Neuronal stem cell (in vitro differentiated cells): ENCODE measurements around the gene SIVA1.

Experiments
- DNase-seq: peaks from one replicate; pipeline ENCODE4 v3.0.0-alpha.2; 2013; ENCODE audit warnings: low spot score
- H2AFZ ChIP-seq: one replicate; pipeline ENCODE4 v1.6.1; 2013; ENCODE audit warnings: mild to moderate bottlenecking, low read length, inconsistent platforms
- H2AK5ac ChIP-seq: 2 replicates; pipeline ENCODE4 v1.6.1; 2013; ENCODE audit warnings: low read depth, mild to moderate bottlenecking, inconsistent platforms, low read length, moderate library complexity, mixed read lengths
- H2BK120ac ChIP-seq: 2 replicates; pipeline ENCODE4 v1.6.1; 2013; ENCODE audit warnings: low read depth, mild to moderate bottlenecking, inconsistent platforms, low read length, moderate library complexity, mixed read lengths
- H2BK12ac ChIP-seq: one replicate; pipeline ENCODE4 v1.6.1; 2013; ENCODE audit warnings: low read length, inconsistent platforms
- H2BK15ac ChIP-seq: 2 replicates; pipeline ENCODE4 v1.6.1; 2013; ENCODE audit warnings: mild to moderate bottlenecking, low read length, inconsistent platforms, mixed read lengths
- H2BK5ac ChIP-seq: one replicate; pipeline ENCODE4 v1.6.1; 2013; ENCODE audit warnings: inconsistent platforms, mild to moderate bottlenecking, low read length, moderate library complexity
- H3K14ac ChIP-seq: one replicate; pipeline ENCODE4 v1.6.1; 2013; ENCODE audit warnings: low read length, inconsistent platforms
- H3K18ac ChIP-seq: 2 replicates; pipeline ENCODE4 v1.6.1; 2013; ENCODE audit warnings: low read length, inconsistent platforms
- H3K23ac ChIP-seq: 2 replicates; pipeline ENCODE4 v1.6.1; 2013; ENCODE audit warnings: low read depth, mild to moderate bottlenecking, mixed read lengths, low read length, inconsistent platforms; ENCODE audit not compliant: poor library complexity
- H3K27ac ChIP-seq: replicated peaks from 3 replicates; pipeline ENCODE4 v1.5.1; 2013; ENCODE audit warnings: low read length, inconsistent platforms
- H3K27me3 ChIP-seq, 3 experiments: 2 replicates each; pipeline ENCODE4 v1.6.1; 2013; ENCODE audit warnings: low read length in 3 of 3, mild to moderate bottlenecking in 2 of 3, inconsistent platforms in 1 of 3, low read depth in 1 of 3, mixed read lengths in 1 of 3, moderate library complexity in 1 of 3; ENCODE audit not compliant: control insufficient read depth in 3 of 3, insufficient read depth in 3 of 3
- H3K36me3 ChIP-seq, 2 donors: replicated peaks in 1 of 2; 2 replicates each; pipeline ENCODE4 v1.6.1; 2013; ENCODE audit warnings: low read length in 2 of 2; ENCODE audit not compliant: control insufficient read depth in 2 of 2, insufficient read depth in 2 of 2
- H3K4ac ChIP-seq: 2 replicates; pipeline ENCODE4 v1.6.1; 2013; ENCODE audit warnings: inconsistent platforms, mild to moderate bottlenecking, low read length, moderate library complexity
- H3K4me1 ChIP-seq, 2 donors: 1 replicate in 1 of 2; 2 replicates in 1 of 2; pipeline ENCODE4 v1.6.1; 2013; ENCODE audit warnings: low read length in 2 of 2, low read depth in 1 of 2; ENCODE audit not compliant: control insufficient read depth in 2 of 2, insufficient read depth in 1 of 2
- H3K4me2 ChIP-seq: one replicate; pipeline ENCODE4 v1.6.1; 2013; ENCODE audit warnings: mild to moderate bottlenecking, low read length, inconsistent platforms; ENCODE audit not compliant: insufficient read depth, poor library complexity, severe bottlenecking
- H3K4me3 ChIP-seq, 2 donors: 2 replicates each; pipeline ENCODE4 v1.5.1; 2013; ENCODE audit warnings: low read length in 2 of 2, mild to moderate bottlenecking in 2 of 2, inconsistent platforms in 1 of 2, moderate library complexity in 1 of 2
- H3K79me1 ChIP-seq: one replicate; pipeline ENCODE4 v1.6.1; 2013; ENCODE audit warnings: low read depth, mild to moderate bottlenecking, inconsistent platforms, low read length, moderate library complexity
- H3K9ac ChIP-seq: one replicate; pipeline ENCODE4 v1.6.1; 2013; ENCODE audit warnings: mild to moderate bottlenecking, low read depth, low read length, inconsistent platforms; ENCODE audit not compliant: poor library complexity
- H3K9me3 ChIP-seq, 2 donors: replicated peaks in 1 of 2; 2 replicates each; pipeline versions ENCODE3 to v1.6.1; 2013; ENCODE audit warnings: low read length in 2 of 2, mild to moderate bottlenecking in 2 of 2, inconsistent platforms in 1 of 2, low read depth in 1 of 2, mixed read lengths in 1 of 2, moderate library complexity in 1 of 2; ENCODE audit not compliant: control insufficient read depth in 2 of 2, insufficient read depth in 1 of 2
- H4K8ac ChIP-seq: one replicate; pipeline ENCODE4 v1.6.1; 2013; ENCODE audit warnings: low read depth, mild to moderate bottlenecking, inconsistent platforms, low read length, moderate library complexity
- H4K91ac ChIP-seq: one replicate; pipeline ENCODE4 v1.6.1; 2013; ENCODE audit warnings: low read length, low read depth, mild to moderate bottlenecking, inconsistent platforms; ENCODE audit not compliant: poor library complexity
- WGBS, 2 donors: extraction: QIAGEN DNeasy Blood & Tissue Kit; methylation state at CpG; one replicate each; pipeline ENCODE4 v1.1.7; 2013; ENCODE audit warnings: missing lambda C conversion rate in 2 of 2, mixed read lengths in 1 of 2; ENCODE audit not compliant: insufficient read length in 2 of 2, insufficient replicate concordance in 1 of 2; ENCODE audit errors: extremely low coverage in 2 of 2; 5-methylcytosine and 5-hydroxymethylcytosine counted together

Gene SIVA1

DNA sequence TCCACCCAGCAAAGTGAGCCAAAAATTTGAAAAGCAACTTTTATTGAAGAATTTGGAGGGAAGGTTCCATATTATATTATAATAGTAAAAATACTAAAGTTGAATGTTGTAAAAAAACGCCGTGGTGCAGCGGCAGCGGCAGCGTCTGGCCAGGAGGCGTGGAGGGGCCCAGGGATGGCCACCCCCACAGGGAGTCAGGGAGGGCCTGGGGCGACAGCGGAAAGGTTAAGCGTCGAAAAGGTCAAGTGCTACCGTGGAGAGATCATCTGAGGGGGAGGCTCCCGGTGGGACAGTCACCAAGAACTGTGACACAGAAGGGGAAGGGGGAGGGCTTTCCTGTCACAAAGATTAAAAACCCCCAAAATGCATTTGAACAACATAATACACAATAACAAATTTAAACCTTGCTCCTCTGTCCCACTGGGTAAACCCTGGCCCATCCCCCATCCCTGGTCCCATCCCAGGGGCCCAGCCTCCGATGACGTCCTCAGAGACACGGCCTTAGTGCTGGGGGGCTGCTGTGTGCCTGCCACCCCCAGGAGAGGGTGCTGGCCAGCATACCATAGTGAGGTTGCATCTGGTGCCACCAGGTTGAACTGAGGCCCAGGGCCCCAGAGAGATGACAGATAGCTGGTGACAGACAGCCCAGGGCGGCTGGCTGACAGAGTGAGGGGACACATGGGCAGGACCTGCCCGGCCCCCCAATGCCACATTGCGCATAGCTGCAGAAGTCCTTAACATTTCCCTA is 16.6 kb downstream of the SIVA1 start:
- peaks cover 30 to 55% of the 10 kb centered on the region in 2 donors for H3K36me3 ChIP-seq
- H3K4me2 ChIP-seq, result no peak overlapping the region
- H3K14ac ChIP-seq, result no peak overlapping the region
- no peak overlapping the region for H2AFZ ChIP-seq
- H3K18ac ChIP-seq, result no peak overlapping the region
- H3K4me3 ChIP-seq, result no peak overlapping the region
- H4K91ac ChIP-seq, result no peak overlapping the region
- no peak overlapping the region for H2AK5ac ChIP-seq
- no peaks in the 10 kb centered on the region for H3K27me3 ChIP-seq
- peaks cover 10% of the 10 kb centered on the region for H3K79me1 ChIP-seq
- WGBS, 2 donors, result no CpG with 5 or more reads among the region's 18 CpGs
- no peak overlapping the region for H2BK15ac ChIP-seq
- H3K9ac ChIP-seq, result peak overlapping the region; percentile 61
- DNase-seq, result no peak
- H2BK5ac ChIP-seq, result no peak overlapping the region
- no peak overlapping the region for H3K27ac ChIP-seq
- no peak overlapping the region for H4K8ac ChIP-seq
- peak overlapping the region; percentile 26 for H3K23ac ChIP-seq
- H3K4ac ChIP-seq, result no peak overlapping the region
- H2BK120ac ChIP-seq, result no peak overlapping the region
- H3K9me3 ChIP-seq, result peaks cover 13 to 20% of the 10 kb centered on the region in 2 donors
- H2BK12ac ChIP-seq, result no peak overlapping the region
- peaks cover 5 to 13% of the 10 kb centered on the region in 2 donors for H3K4me1 ChIP-seq

DNA sequence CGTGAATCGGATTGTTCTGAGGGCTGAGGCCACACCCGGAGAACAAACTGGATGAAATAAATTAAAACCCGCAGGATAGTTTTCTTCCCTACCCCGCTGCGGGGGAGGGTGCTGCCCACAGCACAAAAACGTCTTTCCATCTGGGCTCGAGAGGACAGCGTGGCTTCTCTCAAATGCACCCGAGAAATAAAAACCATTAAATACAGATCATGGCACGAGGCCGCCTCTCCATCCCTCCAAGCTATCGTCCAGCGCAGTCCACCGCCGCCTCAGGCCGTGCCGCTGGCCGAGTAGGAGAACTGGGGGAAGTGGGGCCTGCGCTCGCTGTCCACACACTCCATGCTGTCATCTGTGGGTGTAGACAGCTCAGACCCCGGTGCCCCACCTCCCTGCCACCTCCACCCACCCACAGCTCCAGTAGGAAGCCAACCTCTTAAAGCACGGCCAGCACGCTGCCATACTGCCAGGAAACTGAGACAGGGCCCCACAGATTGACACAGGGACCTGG is 17.2 kb downstream of the SIVA1 start:
- H3K23ac ChIP-seq, result no peak overlapping the region

GRCh38 chr14:104770851-104771272 is 17.9 kb downstream of the SIVA1 start:
- no peaks in the 10 kb centered on the region for H3K27me3 ChIP-seq

More for the DNA sequence above, 17.2 kb downstream of the SIVA1 start:
- Histone ChIP-seq H3K9me3 (peaks cover 13 to 20% of the 10 kb centered on the region in 2 donors), H3K18ac (no peak overlapping the region), H3K4me1 (peaks cover 5 to 13% of the 10 kb centered on the region in 2 donors), H3K27me3 (no peaks in the 10 kb centered on the region), H2BK12ac (no peak overlapping the region), H3K36me3 (peaks cover 32 to 61% of the 10 kb centered on the region in 2 donors), H2AK5ac (no peak overlapping the region), H3K79me1 (peaks cover 10% of the 10 kb centered on the region), H3K4me2 (no peak overlapping the region), H2BK120ac (no peak overlapping the region), H2BK15ac (no peak overlapping the region), H3K4ac (no peak overlapping the region), H3K14ac (no peak overlapping the region), H4K8ac (no peak overlapping the region), H3K9ac (peak overlapping the region; percentile 70), H2BK5ac (no peak overlapping the region), H2AFZ (no peak overlapping the region), H3K27ac (no peak overlapping the region), H4K91ac (no peak overlapping the region), H3K4me3 (no peak overlapping the region)
- no CpG with 5 or more reads among the region's 24 CpGs for WGBS, 2 donors
- no peak for DNase-seq

GRCh38 chr14:104771374-104771773 is 18.4 kb downstream of the SIVA1 start:
- H3K27me3 ChIP-seq, result no peaks in the 10 kb centered on the region
- no peak overlapping the region for H4K91ac ChIP-seq
- H2BK15ac ChIP-seq, result no peak overlapping the region
- no peak overlapping the region for H2AFZ ChIP-seq
- WGBS, 2 donors, result no CpG with 5 or more reads among the region's 4 CpGs
- no peak overlapping the region for H4K8ac ChIP-seq
- peaks cover 10% of the 10 kb centered on the region for H3K79me1 ChIP-seq
- H2BK120ac ChIP-seq, result no peak overlapping the region
- H3K4ac ChIP-seq, result no peak overlapping the region
- no peak overlapping the region for H2AK5ac ChIP-seq
- peaks cover 5 to 13% of the 10 kb centered on the region in 2 donors for H3K4me1 ChIP-seq
- peak overlapping the region; percentile 60 for H3K9ac ChIP-seq
- peak overlapping the region in 1 of 2 donors; percentile 26 for H3K4me3 ChIP-seq
- H3K36me3 ChIP-seq, result peaks cover 39 to 73% of the 10 kb centered on the region in 2 donors
- no peak overlapping the region for H3K4me2 ChIP-seq
- H3K23ac ChIP-seq, result peak overlapping the region; percentile 80
- H3K14ac ChIP-seq, result no peak overlapping the region
- H3K9me3 ChIP-seq, result peaks cover 13 to 14% of the 10 kb centered on the region in 2 donors
- peak overlapping the region; percentile 64 for H3K18ac ChIP-seq
- no peak overlapping the region for H2BK5ac ChIP-seq
- H3K27ac ChIP-seq, result no peak overlapping the region
- DNase-seq, result no peak
- H2BK12ac ChIP-seq, result no peak overlapping the region

More at GRCh38 chr14:104770851-104771272, 17.9 kb downstream of the SIVA1 start:
- Histone ChIP-seq H3K4me3 (no peak overlapping the region), H3K79me1 (peaks cover 10% of the 10 kb centered on the region), H2BK15ac (no peak overlapping the region), H2BK120ac (no peak overlapping the region), H3K36me3 (peaks cover 38 to 69% of the 10 kb centered on the region in 2 donors), H3K23ac (peak overlapping the region; percentile 80), H2BK5ac (no peak overlapping the region), H3K4me2 (no peak overlapping the region), H4K8ac (no peak overlapping the region), H3K9me3 (peaks cover 13 to 18% of the 10 kb centered on the region in 2 donors), H2BK12ac (no peak overlapping the region), H2AFZ (no peak overlapping the region), H3K4ac (no peak overlapping the region), H3K14ac (no peak overlapping the region), H3K9ac (no peak overlapping the region), H3K4me1 (peaks cover 5 to 13% of the 10 kb centered on the region in 2 donors), H3K27ac (no peak overlapping the region), H2AK5ac (no peak overlapping the region), H4K91ac (no peak overlapping the region), H3K18ac (no peak overlapping the region)
- DNase-seq, result no peak
- no CpG with 5 or more reads among the region's 5 CpGs for WGBS, 2 donors
